Dermis blood vessel endothelial cell (primary cell): Measurements from ENCODE around the gene KIF15. TPM values are rescaled to one million over a fixed set of nuclear protein-coding genes. Genes with fewer than 3 reads are reported as not detected.
"Not testable (repeated sequence)": the region's sequence is repeated elsewhere in the genome, so short reads cannot be mapped to it uniquely, and the experiment has no call there.

ENCODE experiments used
- DNase-seq: peaks from one replicate; pipeline ENCODE4 v3.0.0; 2010
- total RNA-seq: library from RNA; depleted of rRNA; stranded (reverse); fragments of >200 nt; gene quantifications from 2 replicates; pipeline ENCODE4 v1.2.3, GENCODE V29; 2014

KIF15 gene
- total RNA-seq, 1 donor from 2014 or later, result 7.5 TPM

DNA sequence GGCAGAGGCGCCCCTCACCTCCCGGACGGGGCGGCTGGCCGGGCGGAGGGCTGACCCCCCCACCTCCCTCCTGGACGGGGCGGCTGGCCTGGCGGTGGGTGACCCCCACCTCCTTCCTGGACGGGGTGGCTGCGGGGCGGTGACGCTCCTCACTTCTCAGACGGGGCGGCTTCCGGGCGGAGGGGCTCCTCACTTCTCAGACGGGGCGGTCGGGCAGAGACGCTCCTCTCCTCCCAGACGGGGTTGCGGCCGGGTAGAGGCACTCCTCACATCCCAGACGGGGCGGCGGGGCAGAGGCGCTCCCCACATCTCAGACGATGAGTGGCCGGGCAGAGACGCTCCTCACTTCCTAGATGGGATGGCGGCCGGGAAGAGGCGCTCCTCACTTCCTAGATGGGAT, 59.6 kb downstream of the KIF15 start:
- DNase-seq, result not testable (repeated sequence)

DNA sequence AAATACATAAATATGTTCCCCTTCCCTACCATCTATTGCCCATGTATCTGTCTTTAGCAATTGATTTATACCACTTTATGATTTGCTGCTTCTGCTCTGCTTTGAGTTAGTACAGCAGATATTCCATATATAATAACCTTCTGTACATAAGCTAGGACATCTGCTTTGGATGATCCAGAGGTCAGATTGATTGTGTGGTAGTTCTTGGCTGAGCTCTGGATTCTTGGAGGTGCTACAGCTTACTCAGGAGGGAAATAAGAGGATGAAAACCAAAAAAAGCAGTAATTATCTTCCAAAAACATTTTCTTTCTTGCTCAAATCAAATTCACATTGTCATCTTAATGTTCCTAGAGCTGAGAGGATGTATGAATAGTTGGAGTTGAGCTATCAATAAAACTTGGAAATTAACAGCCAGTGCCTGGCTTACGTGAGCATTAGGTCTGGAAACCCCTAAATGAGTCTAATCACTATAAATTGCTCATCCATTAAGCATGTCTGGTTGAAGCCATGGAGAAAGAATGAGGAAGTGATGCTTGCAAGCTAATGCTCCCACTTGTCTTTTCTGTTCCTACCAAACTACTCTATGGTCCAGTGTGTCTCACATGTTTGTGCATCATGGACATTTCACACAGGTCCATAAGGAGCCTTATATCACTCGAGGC, 63.8 kb downstream of the KIF15 start:
- DNase-seq, result no peak

DNA sequence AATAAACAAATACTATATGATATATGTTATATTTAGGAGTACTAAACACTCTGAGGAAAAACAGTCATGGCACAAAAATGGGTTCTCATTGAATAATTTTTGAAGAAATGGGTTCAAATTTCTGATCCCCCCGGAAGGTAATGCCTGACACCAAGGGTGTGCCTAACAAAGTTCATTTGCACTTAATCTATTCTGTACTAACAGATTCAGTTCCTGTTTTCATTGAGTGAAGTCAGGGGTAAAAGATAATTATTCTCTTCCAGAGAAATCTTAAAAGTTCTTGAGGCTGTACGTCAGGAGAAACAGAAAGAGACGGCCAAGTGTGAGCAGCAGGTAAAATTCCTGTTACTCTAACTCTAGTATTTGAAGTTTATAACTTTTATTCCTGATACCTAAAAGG, 65.6 kb downstream of the KIF15 start:
- no peak for DNase-seq

DNA sequence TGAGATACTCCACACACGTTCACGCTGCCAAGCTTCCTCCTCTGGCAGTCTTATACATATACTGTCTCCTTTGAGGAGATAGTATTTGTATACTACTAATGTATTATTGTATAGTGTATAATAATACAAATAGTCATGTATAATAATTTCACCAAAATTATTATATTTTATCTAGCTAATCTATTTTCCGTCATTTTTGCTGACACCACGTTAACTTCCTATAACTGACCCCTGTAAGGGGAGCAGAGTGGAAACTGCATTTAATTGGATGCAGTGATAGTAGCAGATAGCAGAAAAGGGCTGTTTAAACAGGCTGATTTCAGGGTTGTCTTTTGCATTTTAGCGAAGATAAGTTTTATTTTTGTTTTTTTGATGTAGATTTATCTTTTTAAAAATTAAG, 69.6 kb downstream of the KIF15 start:
- no peak for DNase-seq

DNA sequence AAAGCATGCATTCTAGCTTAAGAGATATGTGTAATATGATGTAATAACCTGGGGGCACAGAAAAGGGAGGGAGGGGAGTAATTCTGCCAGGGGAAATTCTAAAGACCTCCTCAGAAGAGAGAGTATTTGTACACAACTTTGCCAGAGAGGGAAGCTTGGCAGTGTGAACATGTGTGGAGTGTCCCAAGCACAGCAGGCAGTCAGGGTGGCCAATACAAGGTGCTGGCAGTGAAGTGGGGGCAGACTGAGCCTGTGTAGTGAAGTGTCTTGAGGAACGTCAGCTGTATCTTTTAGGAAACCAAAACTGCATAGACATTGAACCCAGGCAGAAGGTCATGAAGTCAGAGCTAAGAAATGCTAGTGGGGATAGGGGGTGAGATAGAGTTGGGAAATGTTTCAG, 70.4 kb downstream of the KIF15 start:
- DNase-seq, result no peak

DNA sequence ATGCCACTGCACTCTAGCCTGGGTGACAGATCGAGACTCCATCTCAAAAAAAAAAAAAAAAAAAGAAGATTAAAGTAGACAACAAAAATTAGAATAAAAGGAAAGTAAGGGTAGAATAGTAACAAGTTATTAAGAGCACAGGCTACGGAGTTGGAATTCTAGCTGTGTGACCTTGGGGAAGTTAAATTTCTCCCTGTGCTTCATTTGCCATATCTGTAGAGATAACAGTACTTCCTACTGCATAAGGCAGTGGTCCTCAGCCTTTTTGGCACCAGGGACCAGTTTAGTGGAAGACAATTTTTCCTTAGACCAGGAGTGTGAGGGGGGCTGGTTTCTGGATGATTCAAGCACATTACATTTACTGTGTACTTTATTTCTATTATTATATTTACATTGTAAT, 71.4 kb downstream of the KIF15 start:
- no peak for DNase-seq

DNA sequence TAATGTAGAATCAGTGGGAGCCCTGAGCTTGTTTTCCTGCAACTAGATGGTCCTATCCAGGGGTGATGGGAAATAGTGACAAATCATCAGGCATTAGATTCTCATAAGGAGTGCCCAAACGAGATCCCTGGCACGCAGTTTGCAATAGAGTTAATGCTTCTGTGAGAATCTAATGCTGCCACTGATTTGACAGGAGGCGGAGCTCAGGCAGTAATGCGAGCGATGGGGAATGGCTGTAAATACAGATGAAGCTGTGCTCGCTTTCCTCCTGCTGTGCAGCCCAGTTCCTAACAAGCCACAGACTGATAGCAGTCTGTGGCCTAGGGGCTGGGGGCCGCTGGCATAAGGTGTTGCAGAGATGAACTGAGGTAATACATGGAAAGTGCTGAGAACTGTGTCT, 71.8 kb downstream of the KIF15 start:
- DNase-seq, result no peak

DNA sequence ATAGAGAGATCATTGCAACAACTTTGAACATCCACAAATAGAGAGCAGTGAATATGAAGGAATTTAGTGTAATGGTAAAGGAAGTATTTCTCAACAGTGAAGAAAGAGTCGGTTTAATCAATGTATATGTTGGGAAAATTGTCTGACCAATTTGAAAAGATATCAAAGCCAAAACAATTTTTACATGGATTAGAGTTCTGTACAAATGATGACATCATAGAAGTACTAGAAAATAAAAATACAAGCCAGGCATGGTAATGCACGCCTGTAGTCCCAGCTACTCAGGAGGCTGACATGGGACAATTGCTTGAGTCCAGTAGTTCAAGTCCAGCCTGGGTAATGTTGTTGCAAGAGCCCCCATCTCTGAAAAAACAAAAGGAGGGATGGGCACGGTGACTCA, 74.1 kb downstream of the KIF15 start:
- DNase-seq, result no peak

DNA sequence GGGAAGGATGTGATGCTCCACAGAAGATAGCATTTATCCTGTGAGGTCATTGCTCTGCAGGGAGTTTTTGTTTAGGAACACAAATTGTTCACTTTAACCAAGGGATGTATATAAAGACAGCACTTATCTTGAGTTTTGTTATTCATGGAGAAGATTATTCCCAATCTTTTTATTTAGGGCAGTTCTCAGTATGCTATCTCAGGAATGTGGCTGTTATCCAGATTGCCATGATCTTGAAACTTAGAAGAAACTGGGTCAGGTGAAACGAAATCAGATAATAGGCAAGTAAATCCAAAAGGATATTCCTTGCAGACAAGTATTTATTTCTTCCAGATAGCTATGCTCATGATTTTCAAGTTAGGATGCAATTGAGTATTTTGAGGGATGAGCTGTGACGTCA, 80.8 kb downstream of the KIF15 start:
- DNase-seq, result no peak

DNA sequence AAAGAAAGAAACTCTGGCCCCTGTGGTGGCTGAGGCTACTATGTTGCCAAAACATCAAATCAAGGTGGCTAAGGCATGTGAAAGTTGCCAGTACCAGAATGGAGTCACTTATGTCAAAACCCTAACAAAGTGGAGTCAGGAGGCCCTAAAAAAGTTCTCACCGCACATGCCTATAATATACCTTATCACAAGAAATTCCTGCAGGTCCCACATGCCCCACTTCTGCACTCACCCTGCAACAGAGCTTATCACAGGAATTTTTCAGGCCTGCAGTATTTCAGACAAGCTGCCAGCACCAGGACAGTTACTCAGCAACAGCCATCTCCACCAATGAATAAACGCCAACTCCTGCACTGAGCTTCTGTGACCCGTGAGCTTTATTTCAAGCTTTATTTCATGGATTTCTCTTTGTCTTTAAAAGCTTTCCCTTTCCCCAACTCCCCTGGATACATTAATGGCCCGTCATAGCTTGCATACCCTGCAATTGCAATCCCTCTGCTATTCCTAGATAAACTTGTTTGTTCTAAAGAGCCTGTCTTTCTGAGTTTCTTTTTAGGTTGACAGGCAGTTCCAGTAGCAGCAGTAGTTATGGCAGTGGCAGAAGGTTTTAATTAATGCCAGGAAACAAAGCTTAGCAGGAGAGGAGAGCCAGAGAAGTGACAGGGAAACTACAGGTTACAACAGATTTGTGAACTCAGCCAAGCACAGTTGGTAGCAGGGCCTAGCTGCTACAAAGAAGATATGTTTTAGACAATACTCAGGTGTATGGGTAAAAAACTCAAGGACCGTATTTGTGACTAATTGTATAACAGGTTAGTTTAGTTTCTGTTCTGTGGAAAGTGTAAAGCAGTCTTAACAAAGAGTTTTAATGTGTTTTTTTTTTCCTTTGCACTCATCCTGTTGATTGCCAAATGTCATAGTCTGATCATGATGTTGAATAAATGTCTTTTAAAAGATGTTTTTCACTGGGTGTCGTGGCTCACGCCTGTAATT, 84.2 kb downstream of the KIF15 start:
- DNase-seq, result peak; percentile 10

DNA sequence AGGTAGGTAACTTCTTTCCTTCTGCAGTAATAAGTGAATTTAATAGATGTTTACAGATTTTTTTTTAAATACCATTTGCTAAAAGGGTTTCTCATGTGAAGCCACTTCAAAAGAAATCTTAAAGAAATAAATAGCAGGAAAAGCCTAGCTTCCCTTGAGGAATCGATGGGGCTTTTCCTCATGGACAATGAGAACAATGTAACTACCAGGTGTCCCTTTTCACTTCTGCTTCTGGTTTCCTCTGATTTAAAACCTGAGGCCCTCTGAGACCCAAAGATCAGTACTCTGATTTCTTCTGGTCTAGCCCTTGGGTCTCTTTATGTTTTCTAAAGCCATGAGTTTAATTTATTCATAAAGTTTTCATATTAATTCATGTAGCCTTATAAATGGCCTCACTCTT, 87.0 kb downstream of the KIF15 start:
- DNase-seq, result peak; percentile 61

DNA sequence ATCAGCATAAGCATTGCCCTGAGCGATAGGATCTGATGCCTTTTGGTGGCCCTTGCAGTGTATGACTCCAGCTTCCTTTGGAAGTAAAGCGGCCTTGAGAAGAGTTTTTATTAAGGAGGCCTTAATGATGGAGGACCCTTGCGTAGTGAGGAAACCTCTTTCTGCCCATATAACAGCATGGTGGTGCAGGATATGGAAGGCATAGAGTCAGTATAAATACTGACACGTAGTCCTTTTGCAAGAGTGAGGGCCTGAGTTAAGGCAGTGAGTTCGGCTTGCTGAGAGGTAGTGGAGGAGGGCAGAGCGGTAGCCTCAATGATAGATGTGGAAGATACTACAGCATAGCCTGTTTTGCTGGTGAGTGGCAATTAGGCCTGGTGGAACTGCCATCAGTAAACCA, 95.1 kb downstream of the KIF15 start:
- not testable (repeated sequence) for DNase-seq

DNA sequence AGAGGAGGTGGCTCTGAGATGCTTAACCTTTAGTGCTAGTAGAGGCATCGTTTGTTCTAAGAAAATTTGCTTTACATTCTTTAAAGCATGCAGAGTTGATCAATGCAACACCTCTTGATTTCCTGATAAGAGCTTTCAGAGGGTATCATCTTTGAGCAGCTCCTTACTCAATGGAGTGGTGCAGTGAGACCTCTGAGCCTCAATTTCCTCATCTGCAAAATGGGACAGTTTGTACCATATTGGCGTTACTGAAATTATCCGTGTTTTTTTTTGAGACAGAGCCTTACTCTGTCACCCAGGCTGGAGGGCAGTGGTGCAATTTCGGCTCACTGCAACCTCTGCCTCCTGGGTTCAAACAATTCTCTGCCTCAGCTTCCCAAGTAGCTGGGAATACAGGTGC, 98.5 kb downstream of the KIF15 start:
- no peak for DNase-seq

DNA sequence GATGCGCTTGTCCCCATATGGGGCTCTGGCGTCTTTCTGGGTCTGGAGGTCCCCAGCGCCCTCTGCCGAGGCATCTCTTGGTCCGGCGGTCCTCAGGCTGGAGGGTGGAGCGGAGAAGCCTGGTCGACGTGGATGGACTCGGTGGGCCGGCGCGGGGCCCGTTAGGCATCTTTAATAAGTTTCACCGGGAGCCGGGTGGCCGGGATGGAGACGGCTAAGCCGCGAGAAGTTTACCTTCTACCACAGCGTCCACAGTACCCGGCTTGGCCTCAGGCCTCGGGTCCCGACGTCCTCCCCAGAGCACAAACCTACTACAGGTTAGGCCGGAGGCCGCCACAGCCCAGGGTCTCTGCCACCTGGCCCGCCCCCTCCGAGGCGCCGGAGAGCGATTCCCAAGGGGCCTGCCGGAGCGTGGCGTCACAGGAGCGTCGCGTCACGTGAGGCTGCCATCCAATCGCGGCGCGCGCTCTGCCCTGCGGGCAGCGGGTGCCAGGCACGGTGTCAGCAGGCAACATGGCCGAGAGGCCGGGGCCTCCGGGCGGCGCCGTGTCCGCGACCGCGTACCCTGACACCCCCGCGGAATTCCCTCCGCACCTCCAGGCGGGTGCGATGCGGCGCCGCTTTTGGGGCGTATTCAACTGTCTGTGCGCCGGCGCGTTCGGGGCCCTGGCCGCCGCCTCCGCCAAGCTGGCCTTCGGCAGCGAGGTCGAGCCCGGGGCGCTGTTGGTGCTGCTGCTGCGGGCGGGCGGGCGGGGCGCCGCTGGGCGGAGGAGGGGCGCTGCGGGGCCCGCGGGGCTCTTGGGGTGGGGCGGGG, 100.0 kb downstream of the KIF15 start, which contains the start of gene TMEM42:
Gene TMEM42, plus strand, starts transcription at position 501 of the 814 bp plus-strand sequence. Its CDS starts 13 bp downstream, at position 514.
- DNase-seq, result peak; percentile 97

DNA sequence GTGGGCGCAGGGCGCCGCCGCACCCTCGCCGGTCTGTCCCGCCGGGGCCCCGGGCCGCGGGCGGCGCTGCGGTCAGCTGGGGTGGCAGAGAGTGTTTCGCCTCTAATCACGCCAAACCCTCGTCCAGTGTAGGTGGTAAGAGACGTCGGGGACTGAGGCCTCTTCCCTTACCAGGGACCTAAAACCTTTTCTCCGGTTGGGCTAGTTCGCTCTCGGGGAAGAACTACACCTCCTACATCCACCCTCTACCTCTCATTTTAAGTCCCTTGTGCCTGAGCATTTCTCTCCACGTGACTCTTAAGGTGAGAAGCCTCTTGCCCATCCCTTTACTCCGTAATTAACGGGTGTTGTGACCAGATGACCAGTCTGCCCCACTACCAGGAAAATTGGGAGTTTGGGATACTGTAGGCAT, 100.6 kb downstream of the KIF15 start:
- peak; percentile 50 for DNase-seq

DNA sequence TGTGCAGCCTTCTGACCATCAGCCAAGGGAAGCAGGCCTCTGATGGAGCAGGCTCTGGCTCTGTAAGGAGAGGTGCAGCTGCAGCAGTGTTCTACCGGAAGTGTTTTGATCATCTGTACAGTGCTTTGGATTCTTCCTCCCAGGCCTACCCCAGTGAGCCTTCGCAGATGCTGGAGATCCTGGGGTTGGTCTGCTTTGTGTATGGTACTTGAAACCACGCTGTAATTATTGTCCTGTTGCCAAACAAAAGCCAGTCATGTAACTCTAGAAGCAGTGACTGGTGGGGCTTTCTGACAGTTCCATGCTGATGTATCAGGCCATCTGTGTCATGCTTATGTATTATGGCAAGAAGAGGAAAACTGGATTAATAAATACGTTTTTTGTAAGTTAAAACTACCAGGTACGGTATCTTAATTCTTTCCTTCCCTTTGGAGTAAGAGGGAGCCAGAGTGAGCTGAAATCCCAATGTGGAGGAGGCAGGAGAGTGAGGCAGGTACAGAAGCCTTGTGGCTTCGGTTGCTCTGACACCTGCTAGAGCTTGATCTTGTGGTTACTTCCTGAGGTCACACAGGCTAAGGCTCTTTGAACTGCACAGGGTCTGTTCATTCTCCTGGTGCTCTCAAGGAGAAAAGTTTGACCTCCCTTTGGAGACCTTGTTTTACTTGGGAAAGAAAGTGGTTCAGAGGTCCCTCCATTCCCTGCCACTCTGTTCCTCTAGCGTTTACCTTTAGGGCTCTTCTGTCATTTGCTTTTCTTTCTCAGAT, 103.9 kb downstream of the KIF15 start:
- no peak for DNase-seq

DNA sequence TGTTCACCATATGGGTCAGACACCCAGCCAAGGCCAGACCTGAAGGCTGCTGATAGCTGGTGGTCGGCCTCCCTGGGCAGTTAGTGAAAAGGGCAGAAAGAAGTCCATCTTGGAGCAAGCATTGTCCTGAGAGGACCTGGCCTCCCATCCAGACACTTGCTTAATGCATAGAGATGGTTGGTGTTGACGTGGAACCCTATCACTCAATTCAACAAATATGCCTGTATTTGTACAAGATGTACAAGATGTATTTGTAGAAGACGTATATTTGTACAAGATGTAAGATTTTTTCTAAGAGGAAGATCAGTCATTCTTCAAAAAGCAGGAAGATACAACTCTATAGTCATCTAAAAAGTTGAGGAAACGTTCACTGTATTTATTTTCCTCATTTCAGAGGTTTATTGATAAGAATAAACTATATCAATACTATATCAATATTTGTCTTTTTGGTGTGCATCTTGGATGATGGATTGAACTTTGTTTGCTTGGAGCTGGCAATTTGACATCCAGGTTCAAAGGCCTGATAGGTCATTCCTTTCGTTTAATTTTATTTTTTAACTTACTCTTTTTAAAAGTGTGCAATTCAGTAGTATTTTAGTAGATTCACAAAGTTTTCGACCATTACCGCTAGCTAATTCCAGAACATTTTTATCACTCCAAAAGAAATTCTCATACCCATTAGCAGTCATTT, 106.0 kb downstream of the KIF15 start:
- DNase-seq, result no peak

DNA sequence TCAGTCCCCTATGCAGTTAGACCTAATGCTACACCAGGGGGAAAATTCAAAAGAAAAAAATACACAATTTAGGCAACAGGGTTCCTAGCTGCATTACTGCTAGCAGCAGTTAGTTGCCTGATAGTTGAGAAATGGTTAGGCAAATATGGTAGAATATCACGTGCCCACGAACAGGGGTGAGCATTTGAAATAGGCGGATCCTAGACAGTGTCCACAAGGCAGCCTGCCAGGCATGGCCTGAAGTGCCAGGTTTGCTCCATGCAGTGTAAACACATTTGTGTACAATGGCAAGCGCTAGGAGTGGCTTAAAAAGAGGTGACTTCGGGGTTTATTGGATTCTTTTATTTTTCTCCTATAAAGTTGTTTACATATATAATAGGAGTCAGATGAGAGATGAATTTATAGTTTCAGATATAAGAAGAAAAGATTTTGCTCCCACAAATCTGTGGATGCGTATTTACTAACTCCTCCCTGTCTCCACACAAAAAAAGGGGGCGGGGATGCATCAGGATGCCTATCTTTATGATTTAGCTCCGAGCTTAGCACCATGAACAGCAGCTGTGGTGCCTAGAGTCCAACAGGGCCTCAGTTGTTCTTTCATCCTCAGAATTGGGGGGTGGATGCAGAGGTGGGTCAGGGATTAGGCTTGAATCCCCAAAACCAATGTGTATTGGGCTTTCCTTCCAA, 108.9 kb downstream of the KIF15 start:
- no peak for DNase-seq

DNA sequence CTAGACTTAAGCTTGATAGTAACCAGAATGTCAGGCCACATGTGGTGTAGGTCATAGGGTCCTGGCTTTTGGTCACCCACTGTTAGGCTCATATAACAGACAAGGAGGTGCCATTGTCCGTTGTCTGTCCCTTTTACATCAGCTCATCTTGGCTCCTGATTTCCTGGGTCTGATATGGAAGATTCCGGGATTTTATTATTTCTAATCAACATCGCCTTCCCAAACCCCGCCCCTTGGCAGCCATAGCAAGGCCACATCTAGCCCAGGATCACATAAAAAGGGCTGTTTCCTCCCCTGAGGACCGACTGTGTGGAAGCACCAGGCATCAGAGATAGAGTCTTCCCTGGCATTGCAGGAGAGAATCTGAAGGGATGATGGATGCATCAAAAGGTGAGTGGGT, 112.7 kb downstream of the KIF15 start, which contains the start of gene TGM4:
Gene TGM4, plus strand, starts transcription at position 301 of the 400 bp plus-strand sequence. Its CDS starts 71 bp downstream, at position 372.
- DNase-seq, result no peak

DNA sequence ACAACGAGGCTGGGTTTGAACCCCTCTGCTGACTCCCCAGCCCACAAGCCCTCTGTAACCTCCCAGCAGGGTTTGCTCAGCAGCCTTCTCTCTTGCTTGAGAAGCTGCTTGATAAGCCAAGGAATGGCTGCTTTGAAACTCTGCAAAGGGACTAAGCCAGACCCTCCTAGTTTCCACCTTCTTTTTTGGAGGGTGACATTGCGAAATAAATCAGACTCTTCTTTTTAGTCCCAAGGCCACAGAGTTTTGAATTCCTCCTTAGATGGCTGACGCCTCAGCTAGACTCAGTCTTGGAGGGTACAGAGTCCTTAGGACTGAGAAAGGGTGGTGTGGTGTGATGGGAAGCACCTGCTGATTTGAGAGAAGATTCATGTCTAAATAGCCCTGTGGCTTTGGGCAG, 114.0 kb downstream of the KIF15 start:
- DNase-seq, result no peak

DNA sequence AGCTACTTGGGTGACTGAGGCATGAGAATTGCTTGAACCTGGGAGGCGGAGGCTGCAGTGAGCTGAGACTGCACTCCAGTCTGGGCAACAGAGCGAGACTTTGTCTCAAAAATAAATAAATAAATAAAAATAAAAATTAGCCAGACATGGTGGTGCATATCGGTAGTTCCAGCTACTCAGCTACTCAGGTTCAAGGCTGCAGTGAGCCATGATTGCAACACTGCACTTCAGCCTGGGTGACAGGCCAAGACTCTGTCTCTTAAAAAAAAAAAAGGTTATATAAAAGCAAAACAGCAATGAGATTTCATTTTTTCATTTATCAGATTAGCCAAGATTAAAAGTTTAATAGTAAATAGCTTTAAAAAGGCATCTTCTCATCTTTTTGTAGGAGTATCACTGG, 115.7 kb downstream of the KIF15 start:
- no peak for DNase-seq
